Naive thymus-derived CD8-positive, alpha-beta T cell (primary cell): Measurements from ENCODE around the gene UBE2B. TPM values are rescaled to one million over a fixed set of nuclear protein-coding genes. Genes with fewer than 3 reads are reported as not detected.

ENCODE experiments used
- ATAC-seq, 2 donors: fragments of 150-1000 bp; cut with Tn5 transposase in 1 of 2; sonication (Bioruptor Pico), chemical (Tn5 transposase) in 1 of 2; 1 replicate in 1 of 2; 2 replicates in 1 of 2; pipeline ENCODE4 v1.10.0; 2021; ENCODE audit warnings: mild to moderate bottlenecking in 2 of 2, moderate library complexity in 2 of 2
- POLR2A ChIA-PET: fragments of 350-600 bp; sonication (Branson Sonifier 250); formaldehyde crosslinking; loops from one replicate; lab custom pipeline; 2021; ENCODE audit warnings: antibody characterized with exemption; lab: Charles Lee
- DNase-seq, 10 donors: peaks; one replicate each; pipeline versions ENCODE4 v3.0.0 to v3.0.0-alpha.2; 2020 to 2022
- H3K27ac Mint-ChIP-seq, 10 donors: one replicate each; pipeline ENCODE4 v1.8.0; 2020 to 2022; ENCODE audit warnings: mild to moderate bottlenecking in 10 of 10, mixed read lengths in 10 of 10, moderate library complexity in 4 of 10, inconsistent platforms in 1 of 10
- H3K27me3 Mint-ChIP-seq, 5 donors: one replicate each; pipeline ENCODE4 v1.8.0; 2021 to 2022; ENCODE audit warnings: mixed read lengths in 5 of 5
- H3K36me3 Mint-ChIP-seq, 3 donors: one replicate each; pipeline ENCODE4 v1.8.0; 2020 to 2022; ENCODE audit warnings: mixed read lengths in 3 of 3, mild to moderate bottlenecking in 2 of 3, inconsistent platforms in 1 of 3
- H3K4me1 Mint-ChIP-seq, 4 donors: one replicate each; pipeline ENCODE4 v1.8.0; 2021 to 2022; ENCODE audit warnings: mixed read lengths in 4 of 4
- H3K4me3 Mint-ChIP-seq, 10 donors: one replicate each; pipeline ENCODE4 v1.8.0; 2020 to 2022; ENCODE audit warnings: mild to moderate bottlenecking in 10 of 10, mixed read lengths in 10 of 10, moderate library complexity in 6 of 10, inconsistent platforms in 1 of 10
- H3K9me3 Mint-ChIP-seq, 9 donors: one replicate each; pipeline ENCODE4 v1.8.0; 2020 to 2022; ENCODE audit warnings: mixed read lengths in 9 of 9, mild to moderate bottlenecking in 3 of 9, inconsistent platforms in 1 of 9, moderate library complexity in 1 of 9
- polyA plus RNA-seq, 3 donors: library from polyadenylated mRNA; unstranded; fragments of 300-500 nt; fragmentation: Illumina TruSeq; gene quantifications; one replicate each; pipeline ENCODE4 v1.2.3, GENCODE V29; 2021
- total RNA-seq, 8 experiments: library from RNA in 2 of 8; stranded (reverse) in 2 of 8; gene quantifications; one replicate each; pipeline ENCODE4 v1.2.3 and lab custom pipeline; 2021 to 2026

Gene UBE2B
- total and polyA plus RNA-seq, 5 experiments from 2014 or later: 55.2 to 161 (median 80.3) TPM

DNA sequence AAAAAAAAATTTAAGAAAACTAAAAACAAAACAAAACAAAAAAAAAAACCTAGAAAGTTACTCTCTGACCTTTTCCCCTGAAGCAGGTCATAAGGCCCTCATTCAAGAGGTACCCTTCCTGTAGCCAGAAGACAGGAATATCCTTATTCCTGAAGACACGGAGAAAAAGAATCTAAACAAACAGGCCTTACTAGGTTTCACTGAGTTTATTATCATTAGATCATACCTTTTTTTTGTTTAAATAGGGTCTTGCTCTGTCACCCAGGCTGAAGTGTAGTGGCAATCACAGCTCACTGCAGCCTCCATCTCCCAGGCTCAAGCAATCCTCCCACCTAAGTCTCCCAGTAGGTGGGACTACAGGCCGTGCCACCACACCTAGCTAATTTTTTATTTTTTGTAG is 52.0 kb downstream of the UBE2B start:
- POLR2A ChIA-PET: interaction anchor here (0.7 kb wide), 1 partner anchor 72 kb away, joined by 3 read pairs; no protein-coding TSS in a partner anchor
- ATAC-seq: no peak
- Mint-ChIP-seq H3K4me1 (no peaks in the 10 kb centered on the region), H3K27ac (no peak overlapping the region), H3K9me3 (no peaks in the 10 kb centered on the region), H3K27me3 (peaks cover 0 to 2% (median 0%) of the 10 kb centered on the region in 5 donors), H3K4me3 (no peak overlapping the region), H3K36me3 (no peaks in the 10 kb centered on the region)
- DNase-seq: no peak

DNA sequence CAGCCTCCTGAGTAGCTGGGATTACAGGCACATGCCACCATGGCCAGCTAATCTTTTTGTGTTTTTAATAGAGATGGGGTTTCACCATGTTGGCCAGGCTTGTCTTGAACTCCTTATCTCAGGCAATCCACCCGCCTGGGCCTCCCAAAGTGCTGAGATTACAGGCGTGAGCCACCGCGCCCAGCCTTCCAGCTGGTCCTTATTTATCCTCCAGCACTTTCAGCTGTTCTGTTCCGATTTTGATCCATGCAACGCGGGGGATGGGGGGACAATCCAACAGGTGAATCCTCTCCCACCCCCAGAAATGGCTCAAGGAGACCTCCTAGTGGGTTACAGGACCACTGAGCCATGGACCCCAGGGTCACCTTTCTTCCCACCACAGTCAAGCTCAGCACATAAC is 55.0 kb downstream of the UBE2B start:
- DNase-seq (no peak), ATAC-seq (no peak)
- Mint-ChIP-seq H3K4me3 (no peak overlapping the region), H3K27ac (no peak overlapping the region), H3K4me1 (no peaks in the 10 kb centered on the region), H3K36me3 (no peaks in the 10 kb centered on the region), H3K9me3 (no peaks in the 10 kb centered on the region), H3K27me3 (peaks cover 0 to 2% (median 0%) of the 10 kb centered on the region in 5 donors)
- POLR2A ChIA-PET: interaction anchor here (0.6 to 1.3 kb wide), 3 partner anchors 10 to 97 kb away, joined by 3 to 4 read pairs (median 4); no protein-coding TSS in a partner anchor

DNA sequence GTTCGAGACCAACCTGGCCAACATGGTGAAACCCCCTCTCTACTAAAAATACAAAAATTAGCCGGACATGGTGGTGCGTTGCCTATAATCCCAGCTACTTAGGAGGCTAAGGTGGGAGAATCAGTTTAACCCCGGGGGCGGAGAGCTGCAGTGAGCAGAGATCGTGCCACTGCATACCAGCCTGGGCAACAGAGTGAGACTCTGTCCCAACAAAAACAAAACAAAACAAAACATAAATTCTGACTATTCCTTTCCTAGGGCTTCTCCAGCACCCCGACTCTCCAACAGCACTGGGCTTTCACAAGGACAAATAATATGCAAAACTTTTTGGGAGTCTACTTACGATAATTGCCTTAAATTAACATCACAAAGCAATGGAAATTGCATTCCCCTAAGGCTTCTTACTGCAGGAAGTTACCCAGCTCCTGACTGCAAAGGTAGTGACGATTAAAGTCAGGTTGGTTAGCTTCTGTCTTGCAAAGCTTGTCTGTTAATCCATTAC is 56.2 kb downstream of the UBE2B start:
- Mint-ChIP-seq H3K9me3 (no peaks in the 10 kb centered on the region), H3K36me3 (no peaks in the 10 kb centered on the region), H3K27me3 (peaks cover 0 to 2% (median 0%) of the 10 kb centered on the region in 5 donors), H3K4me1 (no peaks in the 10 kb centered on the region), H3K4me3 (no peak overlapping the region), H3K27ac (peak overlapping the region in 1 of 10 donors; percentile 59)
- POLR2A ChIA-PET: interaction anchor here (1.0 kb wide), 1 partner anchor 100 kb away, joined by 4 read pairs; no protein-coding TSS in a partner anchor
- DNase-seq: no peak
- ATAC-seq: no peak

DNA sequence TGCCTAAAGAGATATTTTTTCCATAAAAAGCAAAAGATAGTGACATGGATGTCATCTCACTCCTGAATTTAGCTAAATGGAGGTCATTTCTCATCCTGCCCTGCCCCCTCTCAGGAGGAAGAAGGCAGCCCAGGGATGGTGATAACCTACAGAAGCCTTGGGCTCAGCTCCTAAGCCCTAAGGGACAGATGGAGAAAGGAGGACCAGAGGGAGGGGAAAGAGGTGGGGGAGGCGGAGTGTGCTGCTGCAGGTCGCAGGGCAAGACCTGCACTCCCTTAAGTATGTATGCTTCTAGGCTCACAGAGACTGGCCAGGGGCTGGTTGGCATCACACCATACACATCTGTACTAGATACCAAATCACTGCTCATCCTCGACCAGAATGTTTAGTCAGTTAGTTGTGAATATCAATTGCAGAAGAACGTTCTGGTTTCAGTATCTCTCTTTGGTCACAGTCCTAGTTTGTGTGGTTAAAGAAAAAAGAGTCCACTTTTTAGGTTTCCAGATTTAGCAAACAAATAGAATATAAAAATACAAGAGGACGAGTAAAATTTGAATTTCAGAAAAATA is 58.7 kb downstream of the UBE2B start:
- POLR2A ChIA-PET: no interaction called here
- DNase-seq (no peak), ATAC-seq (no peak)
- H3K4me1 Mint-ChIP-seq: peaks cover 0 to 2% (median 0%) of the 10 kb centered on the region in 4 donors
- peaks cover 0 to 7% (median 0%) of the 10 kb centered on the region in 5 donors for H3K27me3 Mint-ChIP-seq
- no peaks in the 10 kb centered on the region for H3K9me3 Mint-ChIP-seq
- H3K4me3 Mint-ChIP-seq: no peak overlapping the region
- no peak overlapping the region for H3K27ac Mint-ChIP-seq
- no peaks in the 10 kb centered on the region for H3K36me3 Mint-ChIP-seq

DNA sequence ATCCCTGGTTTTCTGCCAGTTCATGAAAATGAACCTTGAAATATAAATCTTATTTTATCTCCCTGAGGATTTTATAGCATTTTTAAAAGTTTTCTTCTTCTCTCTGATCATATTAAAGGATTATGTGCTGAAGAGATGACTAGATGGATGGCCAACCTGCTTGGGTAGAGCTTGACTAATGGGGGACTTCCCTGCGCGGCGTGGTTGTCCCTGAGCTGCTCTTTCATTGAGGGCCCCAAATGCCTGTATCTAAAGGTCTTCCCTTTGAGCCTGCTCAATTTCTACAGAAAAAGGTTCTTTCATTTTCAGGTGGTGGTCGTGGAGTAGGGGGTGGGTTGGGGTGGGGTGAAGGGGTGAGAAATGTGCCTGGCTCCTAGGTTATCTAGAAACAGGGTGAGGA is 60.8 kb downstream of the UBE2B start:
- no peak for ATAC-seq
- Mint-ChIP-seq H3K9me3 (no peaks in the 10 kb centered on the region), H3K36me3 (no peaks in the 10 kb centered on the region), H3K4me3 (no peak overlapping the region), H3K4me1 (peaks cover 8 to 18% (median 11%) of the 10 kb centered on the region in 4 donors), H3K27ac (peak overlapping the region in 2 of 10 donors; percentile 36 to 91), H3K27me3 (peaks cover 0 to 7% (median 1%) of the 10 kb centered on the region in 5 donors)
- POLR2A ChIA-PET: no interaction called here
- DNase-seq: no peak

DNA sequence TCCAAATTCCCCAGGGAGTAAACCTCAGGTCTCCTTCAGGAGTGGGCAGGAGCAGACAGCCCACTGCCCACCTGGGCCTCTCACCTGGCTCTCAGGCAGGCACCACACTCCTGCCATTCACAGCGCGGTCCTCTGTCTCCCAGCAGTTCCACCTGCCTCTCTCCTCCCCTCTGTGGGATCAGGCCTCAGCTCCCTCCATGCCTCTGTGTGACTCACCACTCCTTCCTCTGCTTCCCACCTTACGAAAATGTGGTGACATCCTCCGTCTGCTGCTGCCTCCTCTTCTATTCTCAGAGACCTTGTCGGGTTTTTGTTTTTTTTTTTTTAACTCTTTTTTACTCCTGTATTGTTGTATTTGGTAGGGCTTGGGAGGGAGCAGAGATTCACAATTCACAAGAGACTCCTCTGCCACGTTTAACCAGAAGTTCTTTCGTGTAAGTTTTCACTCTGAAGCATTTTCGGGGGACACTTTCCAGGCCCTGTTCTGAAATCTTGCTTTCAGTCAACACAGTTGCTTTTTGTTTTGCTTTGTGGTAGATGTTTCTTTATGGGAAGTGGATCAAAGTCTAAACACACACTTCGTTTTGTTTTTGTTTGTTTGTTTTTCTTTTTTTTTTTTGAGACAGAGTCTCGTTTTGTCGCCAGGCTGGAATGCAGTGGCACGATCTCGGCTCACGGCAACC is 61.4 kb downstream of the UBE2B start:
- Mint-ChIP-seq H3K9me3 (no peaks in the 10 kb centered on the region), H3K36me3 (no peaks in the 10 kb centered on the region), H3K27ac (peak overlapping the region in 4 of 10 donors; percentile 37 to 91 (median 66)), H3K4me3 (no peak overlapping the region), H3K27me3 (peaks cover 0 to 7% (median 2%) of the 10 kb centered on the region in 5 donors), H3K4me1 (peaks cover 8 to 21% (median 13%) of the 10 kb centered on the region in 4 donors)
- no peak for ATAC-seq
- POLR2A ChIA-PET: no interaction called here
- DNase-seq: no peak

DNA sequence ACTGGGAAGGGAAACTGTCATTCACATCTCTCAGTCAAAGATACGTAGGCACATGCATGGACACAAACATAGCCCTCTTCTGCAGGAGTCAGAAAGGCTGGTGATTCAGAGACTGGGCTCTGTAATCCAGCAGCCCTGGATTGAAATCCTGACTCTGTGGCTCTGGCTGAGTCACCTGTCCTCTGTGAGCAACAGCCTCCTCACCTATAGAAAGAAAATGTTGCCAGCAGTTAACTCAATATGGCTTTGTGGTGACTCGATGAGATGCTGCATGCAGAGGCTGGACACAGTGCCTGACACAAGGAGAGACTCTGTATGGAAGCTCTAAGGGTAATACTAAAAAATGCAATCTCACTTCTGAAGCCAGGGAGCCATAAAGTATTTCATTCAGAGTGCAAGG is 64.2 kb downstream of the UBE2B start:
- Mint-ChIP-seq H3K9me3 (no peaks in the 10 kb centered on the region), H3K4me3 (peak overlapping the region in 2 of 10 donors; percentile 44 to 60), H3K4me1 (peaks cover 8 to 21% (median 13%) of the 10 kb centered on the region in 4 donors), H3K36me3 (no peaks in the 10 kb centered on the region), H3K27me3 (peaks cover 0 to 7% (median 2%) of the 10 kb centered on the region in 5 donors), H3K27ac (peak overlapping the region in 7 of 10 donors; percentile 23 to 91 (median 43))
- ATAC-seq: no peak
- no peak for DNase-seq
- POLR2A ChIA-PET: interaction anchor here (1.5 to 2.1 kb wide), 2 partner anchors 9 to 90 kb away, joined by 4 to 29 read pairs; partner anchors contain the start of gene JADE2

DNA sequence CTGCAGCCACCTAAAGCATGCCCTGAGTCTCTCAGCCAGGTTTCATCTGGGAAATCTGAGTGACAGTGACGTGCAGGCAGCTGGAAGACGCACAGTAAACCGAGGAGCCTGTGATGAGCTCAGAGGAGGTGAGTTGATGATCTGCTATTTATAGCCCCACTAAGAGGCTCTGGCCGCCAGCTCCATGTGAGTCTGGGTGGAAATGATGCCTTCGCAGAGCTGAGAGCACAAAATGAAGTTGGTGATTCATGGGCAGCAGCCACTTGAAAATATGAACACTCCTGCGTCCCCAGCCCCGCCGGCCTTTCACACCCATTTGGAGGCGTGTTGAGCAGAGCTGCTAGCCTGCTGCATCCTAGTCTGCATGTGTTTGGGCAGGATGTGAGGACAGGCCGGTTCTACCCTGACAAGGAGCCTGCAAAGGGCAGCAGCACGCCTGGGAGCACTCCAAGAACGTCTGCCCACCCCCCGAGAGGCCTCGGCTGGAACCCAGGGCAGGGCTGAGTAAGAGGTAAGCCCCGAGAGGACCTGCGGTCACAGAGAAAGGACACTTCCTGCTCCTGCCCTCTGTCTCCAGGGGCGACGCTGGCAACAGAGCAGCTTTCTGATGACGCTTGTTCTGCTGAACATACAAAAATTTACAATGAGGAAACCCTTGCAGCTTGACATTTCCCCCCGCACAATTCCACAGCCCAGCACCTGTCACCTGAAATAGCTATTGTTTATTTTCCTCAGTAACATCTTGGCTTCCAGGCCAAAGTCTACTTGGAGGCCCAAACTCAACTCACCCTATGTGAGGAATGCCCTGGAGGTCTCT is 65.4 kb downstream of the UBE2B start:
- peaks cover 8 to 21% (median 13%) of the 10 kb centered on the region in 4 donors for H3K4me1 Mint-ChIP-seq
- H3K27me3 Mint-ChIP-seq: peaks cover 0 to 7% (median 2%) of the 10 kb centered on the region in 5 donors
- H3K9me3 Mint-ChIP-seq: no peaks in the 10 kb centered on the region
- no peaks in the 10 kb centered on the region for H3K36me3 Mint-ChIP-seq
- POLR2A ChIA-PET: interaction anchor here (0.5 to 2.1 kb wide), 6 partner anchors 10 to 1327 kb away, joined by 3 to 29 read pairs (median 4); partner anchors contain the start of gene JADE2
- ATAC-seq (peak; percentile 92 to 94), DNase-seq (peak in 9 of 10 donors; percentile 29 to 85 (median 69))
- peak overlapping the region; percentile 12 to 81 (median 56) for H3K4me3 Mint-ChIP-seq
- H3K27ac Mint-ChIP-seq: peak overlapping the region; percentile 40 to 91 (median 82)

DNA sequence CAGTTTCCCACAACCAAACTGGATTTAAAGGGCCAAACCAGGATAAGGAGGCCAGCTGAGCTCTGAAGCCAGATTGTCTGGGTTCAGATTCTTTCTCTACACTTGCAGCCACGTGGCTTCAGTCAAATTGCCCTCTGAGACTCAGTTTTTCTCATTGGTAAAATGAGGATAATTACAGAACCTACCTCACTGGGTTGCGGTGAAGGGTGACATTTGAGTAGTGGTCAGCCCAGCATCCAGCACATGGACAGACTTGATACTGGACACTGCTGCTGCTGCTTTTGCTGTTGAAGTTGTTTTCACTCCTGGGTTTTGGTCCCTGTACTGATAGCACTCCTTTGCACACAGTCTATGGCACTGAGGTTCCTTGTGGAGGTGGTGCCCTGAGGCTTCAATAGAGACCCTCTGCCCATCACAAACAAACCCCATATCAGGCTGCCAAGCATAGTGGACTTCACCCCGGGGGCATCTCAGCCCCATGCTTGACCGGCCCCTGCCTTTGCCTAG is 66.0 kb downstream of the UBE2B start:
- no peaks in the 10 kb centered on the region for H3K36me3 Mint-ChIP-seq
- ATAC-seq (no peak), DNase-seq (no peak)
- POLR2A ChIA-PET: interaction anchor here (0.5 to 2.1 kb wide), 3 partner anchors 29 to 1328 kb away, joined by 3 to 29 read pairs (median 4); partner anchors contain the start of gene JADE2
- H3K9me3 Mint-ChIP-seq: no peaks in the 10 kb centered on the region
- H3K4me1 Mint-ChIP-seq: peaks cover 8 to 21% (median 13%) of the 10 kb centered on the region in 4 donors
- peak overlapping the region in 6 of 10 donors; percentile 12 to 70 (median 56) for H3K4me3 Mint-ChIP-seq
- H3K27me3 Mint-ChIP-seq: peaks cover 0 to 7% (median 2%) of the 10 kb centered on the region in 5 donors
- peak overlapping the region in 9 of 10 donors; percentile 61 to 91 (median 84) for H3K27ac Mint-ChIP-seq

DNA sequence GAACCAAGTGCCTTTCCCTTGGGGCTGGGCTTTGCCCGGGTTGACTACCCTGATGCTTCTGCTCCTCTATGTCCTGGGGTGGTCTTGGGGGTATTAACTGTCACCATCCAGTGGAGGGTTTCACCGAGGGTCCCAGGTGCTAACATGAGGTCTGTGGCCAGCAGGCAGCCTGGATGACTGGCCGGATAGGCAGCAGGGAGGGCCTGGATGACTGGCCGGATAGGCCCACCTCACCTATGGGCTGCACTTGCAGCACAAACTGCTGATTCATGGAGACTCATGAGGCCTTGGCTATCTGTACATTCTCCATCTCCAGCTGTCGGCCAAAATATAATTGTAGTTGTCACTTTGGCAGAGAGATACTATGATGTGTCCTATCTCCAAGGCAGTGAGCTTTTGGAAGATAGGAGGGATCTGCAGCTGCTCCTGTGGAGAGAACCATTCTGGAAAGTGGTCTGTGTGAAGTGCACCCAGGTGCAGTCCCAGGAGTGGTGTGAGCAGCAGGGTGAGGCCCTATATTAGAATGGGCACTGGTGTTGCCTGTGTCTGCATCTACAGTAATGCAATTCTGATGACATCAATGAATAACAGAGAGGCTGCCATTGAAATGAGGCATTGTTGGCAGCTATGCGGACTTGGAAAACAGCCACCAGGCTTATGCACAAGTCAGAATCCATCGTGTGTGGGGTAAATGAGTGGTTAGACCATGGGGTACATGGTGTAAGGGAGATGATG is 66.6 kb downstream of the UBE2B start:
- POLR2A ChIA-PET: interaction anchor here (0.9 kb wide), 1 partner anchor 27 kb away, joined by 3 read pairs; the partner anchor contains the start of gene CDKN2AIPNL
- H3K27ac Mint-ChIP-seq: peak overlapping the region in 6 of 10 donors; percentile 5 to 91 (median 74)
- ATAC-seq (no peak), DNase-seq (no peak)
- H3K4me1 Mint-ChIP-seq: peaks cover 8 to 21% (median 13%) of the 10 kb centered on the region in 4 donors
- H3K9me3 Mint-ChIP-seq: no peaks in the 10 kb centered on the region
- H3K4me3 Mint-ChIP-seq: no peak overlapping the region
- no peaks in the 10 kb centered on the region for H3K36me3 Mint-ChIP-seq
- peaks cover 0 to 5% (median 2%) of the 10 kb centered on the region in 5 donors for H3K27me3 Mint-ChIP-seq

DNA sequence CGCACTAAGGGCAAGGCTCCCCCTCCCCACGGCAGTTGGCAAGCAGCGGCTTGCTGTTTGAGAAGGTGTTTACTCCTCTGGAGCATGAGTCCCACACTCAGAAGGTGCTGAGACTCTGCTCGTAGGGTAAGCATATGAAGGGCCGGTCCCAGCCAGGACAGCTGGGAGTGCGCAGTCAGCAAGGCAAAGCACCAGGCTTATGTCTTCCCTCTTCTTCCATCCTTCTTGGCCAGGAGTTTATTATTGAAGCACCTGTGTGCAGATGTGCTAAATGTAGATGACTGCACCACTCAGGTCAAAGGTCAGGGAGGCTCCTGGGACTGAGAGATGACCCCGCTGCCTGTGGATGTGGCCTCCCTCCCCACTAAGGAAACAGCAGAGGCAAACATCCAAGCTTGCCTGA is 67.4 kb downstream of the UBE2B start:
- Mint-ChIP-seq H3K27ac (peak overlapping the region in 5 of 10 donors; percentile 12 to 74 (median 71)), H3K27me3 (peaks cover 0 to 5% (median 2%) of the 10 kb centered on the region in 5 donors), H3K9me3 (no peaks in the 10 kb centered on the region), H3K36me3 (no peaks in the 10 kb centered on the region), H3K4me1 (peaks cover 8 to 21% (median 13%) of the 10 kb centered on the region in 4 donors), H3K4me3 (no peak overlapping the region)
- POLR2A ChIA-PET: interaction anchor here (0.9 kb wide), 1 partner anchor 27 kb away, joined by 3 read pairs; the partner anchor contains the start of gene CDKN2AIPNL
- no peak for DNase-seq
- ATAC-seq: no peak
